Glomerular endothelial cell (primary cell): ENCODE data around the gene PRLR. TPM values are rescaled to one million over a fixed set of nuclear protein-coding genes. Genes with fewer than 3 reads are reported as not detected.

ENCODE experiments used
- DNase-seq: peaks from one replicate; pipeline ENCODE4 v3.0.0-alpha.2; 2011; ENCODE audit warnings: low read depth, low spot score; ENCODE audit errors: extremely low read depth
- total RNA-seq: library from RNA; depleted of rRNA; stranded (reverse); fragments of >200 nt; gene quantifications from 2 replicates; pipeline ENCODE4 v1.2.3, GENCODE V29; 2015

PRLR gene
- total RNA-seq, 1 donor from 2014 or later = not detected

DNA sequence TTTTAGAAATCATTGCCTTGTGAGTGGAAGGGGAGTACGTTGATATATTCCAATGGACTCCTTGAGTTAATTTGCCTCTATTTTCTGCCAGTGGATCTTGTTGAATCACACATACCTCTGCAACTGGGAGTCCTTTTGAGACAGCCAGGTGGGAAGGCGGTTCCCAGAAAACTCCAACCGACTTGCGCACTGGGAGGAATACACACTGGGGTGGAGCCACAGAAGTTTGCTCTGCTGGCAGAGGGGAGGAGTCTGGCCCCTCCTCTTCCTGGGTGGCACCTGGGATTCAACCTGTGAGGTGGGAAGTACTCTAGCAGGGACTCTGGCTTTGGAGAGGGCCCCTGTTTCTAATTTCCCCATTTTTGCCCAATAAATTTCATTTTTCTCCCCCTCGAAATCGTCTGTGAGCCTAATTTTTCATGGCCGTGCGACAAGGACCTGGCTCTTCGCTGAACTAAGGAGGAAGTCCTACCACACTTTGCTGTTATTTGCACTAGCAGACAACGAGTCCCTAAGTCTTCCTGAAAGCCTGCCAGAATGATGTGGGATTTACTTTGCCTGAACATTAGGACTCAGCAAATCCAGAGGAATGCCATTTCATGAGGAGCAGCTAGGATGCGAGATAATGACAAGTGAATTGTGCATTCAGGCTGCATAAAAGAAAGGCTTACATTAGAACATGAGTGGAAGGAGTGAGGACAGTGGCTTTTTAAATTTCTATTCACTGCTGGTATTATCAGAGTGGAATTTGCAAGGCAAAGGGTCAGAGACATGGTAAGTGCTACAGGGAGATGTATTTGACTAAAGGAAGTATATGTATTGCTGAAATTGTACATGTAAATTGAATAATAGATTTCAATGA lies 67.2 kb downstream of the PRLR start:
- DNase-seq = no peak

DNA sequence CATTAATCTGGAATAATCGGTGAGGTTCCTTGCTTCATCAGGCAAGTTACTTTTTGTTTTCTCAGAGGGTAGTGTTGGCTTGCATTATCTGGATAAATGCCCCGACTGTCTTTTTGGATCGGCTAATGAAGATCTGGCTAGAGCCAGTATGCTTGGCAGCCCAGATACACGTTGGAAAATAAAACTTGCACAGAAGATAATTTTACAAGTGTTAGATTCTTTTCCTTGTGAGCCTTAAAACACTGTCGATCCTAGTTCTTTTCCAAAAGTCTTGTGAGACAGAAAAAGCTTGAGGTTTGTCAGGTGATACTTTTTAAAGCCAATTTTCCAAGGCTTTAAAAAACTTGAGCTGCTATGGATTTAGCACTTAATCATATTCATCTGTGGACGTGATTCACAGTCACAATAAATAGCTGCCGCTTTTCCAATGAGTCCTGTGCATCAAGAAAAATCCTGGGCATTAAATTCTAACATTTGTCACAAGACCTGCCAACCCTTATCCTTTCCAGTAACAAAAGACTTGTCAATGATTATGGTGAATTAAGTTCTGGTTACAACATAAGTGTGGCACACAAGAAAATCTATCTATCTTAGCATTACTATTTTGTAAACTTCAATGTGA lies 68.5 kb downstream of the PRLR start:
- DNase-seq = no peak

DNA sequence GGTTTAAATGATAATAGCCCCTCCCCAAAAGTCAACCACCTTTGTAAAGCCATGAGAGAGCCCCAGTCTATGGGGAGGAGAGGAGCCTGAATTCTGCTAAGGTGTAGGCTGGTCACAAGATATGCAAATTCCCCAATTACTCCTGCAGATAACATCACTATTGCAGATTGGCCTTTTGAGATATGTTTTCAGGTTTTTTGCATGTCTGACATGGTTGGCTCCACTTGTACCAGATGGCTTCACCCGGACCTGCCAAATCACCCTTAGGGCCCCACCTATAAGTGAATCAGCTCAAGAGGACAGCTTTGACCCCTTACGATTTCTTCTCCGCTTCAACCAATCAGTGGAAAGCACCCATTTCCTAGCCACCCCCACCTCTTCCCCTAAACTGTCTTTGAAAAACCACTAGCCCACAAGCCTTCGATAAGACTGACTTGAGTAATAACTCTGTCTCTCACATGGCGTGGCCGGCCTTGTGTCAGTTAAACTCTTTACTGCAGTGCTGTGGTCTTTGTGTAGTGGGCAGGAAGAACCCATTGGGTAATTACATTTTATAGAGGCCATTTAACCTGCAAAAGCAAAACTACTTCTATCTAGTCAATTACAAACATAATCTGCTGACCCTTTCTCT lies 69.7 kb downstream of the PRLR start:
- DNase-seq = no peak

DNA sequence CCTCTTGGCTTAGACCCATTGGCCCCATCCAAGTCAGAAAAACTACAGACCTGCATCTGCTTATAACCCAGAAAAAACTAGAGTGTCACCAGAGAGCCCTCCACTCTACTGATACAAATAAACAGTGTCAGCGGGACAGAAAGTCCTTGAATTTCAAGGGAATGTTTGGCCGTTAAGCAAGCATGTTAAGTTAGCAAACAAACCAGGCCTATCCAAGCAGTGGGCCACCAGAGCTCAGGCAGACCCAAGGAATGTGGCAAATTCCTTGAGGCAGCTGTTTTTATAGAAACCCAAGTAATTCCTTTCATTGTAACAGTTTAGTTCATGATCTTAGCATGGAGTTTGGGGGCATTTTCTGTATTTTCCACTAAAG lies 70.9 kb downstream of the PRLR start:
- no peak for DNase-seq

DNA sequence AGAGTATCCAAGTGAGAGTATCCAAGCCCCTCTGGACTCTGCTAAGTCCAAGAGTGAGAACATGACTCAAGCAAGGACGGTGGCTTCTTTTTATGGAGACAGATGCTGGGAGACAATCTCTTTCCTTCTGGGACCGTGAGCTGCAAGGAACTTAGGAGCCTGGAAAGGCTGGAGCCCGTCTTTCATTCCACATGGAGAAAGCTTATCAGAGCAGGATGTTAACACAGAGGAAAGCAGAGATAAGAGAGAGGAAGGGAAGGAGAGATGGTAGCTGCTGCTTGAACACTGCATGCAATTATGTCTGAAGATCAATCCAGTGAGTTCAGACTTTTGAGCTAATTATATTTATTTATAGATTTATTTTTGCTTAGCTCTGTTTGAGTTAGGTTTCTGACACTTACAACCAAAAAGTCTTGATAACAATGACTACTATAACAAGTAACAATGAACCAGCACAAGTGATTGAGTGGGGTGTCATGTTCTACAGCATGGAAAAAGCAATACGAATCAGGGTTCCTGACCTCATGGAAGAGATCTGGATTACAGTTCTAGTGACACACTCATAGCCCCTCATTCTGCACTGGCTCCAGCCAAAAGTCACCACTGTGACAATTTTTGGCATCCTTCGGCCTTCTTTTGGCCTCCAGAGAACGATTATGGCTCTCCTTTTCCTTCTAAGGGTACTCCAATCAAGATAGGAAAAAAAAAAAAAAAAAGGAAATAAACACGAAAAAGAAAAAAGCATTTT lies 71.5 kb downstream of the PRLR start:
- no peak for DNase-seq

DNA sequence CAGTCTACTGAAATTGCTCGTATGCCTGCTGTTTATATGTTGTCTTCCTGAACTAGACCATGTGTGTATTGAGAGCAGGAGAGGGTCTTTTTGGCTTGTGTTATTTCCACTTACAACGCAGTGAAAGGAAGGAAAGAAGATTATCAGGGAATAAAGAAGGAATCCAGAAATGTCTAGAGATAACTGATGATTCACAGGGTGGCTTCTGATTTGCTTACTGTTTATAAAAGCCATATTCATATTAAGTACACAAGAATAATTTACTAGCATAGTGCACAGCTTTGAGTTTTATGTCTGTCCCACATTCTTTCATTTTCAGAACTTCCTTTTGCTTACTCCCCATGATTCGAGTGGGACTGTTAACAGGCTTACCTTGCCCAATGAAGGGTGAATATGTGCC lies 72.1 kb downstream of the PRLR start:
- DNase-seq = no peak

DNA sequence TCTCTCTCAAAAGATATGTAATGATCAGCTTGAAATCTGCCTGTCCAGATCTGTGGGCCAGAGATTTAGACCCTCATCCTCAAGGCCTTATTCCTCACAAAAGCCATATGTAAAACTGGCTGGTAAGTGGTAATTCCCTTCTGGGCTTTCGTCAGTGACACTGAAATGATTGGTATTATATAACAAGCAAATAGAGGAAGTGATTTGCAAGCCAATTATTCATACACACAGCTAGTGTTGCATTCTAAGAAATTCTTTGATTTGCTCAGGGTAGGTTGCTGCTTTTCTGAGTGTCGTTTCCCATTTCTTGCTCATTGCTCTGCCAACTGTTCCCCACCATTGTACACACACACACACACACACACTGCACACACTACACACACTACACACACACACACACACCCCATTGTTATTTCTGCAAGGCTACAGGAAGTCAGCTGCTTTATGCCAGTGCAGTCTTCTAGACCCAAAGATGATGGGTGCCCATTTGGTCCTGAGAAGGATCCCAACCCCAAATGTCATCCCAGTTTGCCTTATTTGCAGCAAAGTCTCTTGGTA lies 76.8 kb downstream of the PRLR start:
- no peak for DNase-seq

DNA sequence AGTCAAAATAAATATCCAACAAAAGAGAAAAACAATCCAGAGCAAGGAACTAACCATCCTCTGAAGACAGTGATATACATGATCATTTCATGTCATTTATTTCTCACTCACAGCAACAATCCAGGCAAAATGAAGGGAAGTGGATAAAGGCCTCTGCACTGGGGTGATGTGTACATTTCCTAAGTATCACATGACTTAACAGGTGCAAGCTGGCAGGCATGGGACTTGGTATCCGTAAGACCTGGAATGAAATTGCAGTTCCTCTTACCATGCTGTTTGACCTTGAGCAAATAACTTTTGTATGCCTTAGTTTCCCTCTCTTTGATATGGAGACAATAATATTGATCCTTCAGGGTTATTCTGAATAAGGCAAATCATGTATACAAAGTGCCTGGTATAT lies 77.6 kb downstream of the PRLR start:
- DNase-seq = no peak

DNA sequence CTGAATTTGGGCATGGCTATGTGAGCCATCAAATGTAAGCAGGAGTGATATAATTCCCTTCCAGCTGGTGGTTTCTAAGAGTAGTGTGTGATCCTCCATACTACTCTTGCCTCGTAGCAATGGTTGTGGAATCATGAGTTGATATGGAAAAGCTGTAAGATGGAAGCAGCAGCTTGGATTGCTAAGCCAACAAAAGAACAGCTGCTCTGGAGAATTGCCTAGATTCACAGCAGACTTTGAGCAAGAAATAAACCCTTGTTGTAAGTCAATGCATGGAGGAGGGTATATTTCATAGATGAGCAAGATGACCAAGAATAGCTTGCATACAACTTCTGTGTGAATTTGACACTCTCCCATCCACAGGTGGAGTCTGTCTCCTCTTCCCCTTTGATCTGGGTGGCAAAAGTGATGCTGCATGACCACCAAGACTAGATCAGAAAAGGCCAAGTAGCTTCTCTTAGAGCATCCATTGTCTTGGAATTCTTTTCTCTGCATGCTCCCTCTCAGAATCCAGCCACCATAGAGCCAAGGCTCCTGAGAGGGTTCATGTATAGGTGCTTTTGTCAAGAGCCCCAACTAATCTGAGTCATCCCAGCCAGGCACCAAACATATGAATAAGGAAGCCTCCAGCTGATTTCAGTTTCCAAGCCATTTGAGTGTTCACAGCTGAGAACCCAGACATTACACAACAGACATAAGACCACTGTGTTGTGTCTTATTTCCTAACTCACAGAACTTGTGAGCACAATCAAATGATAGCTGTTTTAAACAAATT lies 79.0 kb downstream of the PRLR start:
- no peak for DNase-seq

DNA sequence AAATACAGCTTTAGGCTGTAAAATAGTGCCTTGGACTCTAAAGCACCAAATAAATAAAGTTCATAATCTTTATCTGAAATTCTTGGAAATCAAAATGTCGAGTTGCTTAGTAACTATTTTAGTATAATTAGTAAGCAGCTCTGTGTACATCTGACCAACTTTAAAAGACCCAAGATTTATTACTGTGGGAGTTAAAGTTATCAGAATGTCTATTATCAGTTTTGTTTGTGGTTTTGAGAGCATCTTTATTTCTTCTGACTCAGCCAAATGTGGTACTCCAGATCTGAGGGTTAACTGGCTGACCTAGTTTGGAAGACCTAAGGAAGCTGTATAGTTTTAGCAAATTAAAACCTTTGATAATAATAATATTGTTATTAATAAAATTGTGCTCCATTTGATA lies 81.2 kb downstream of the PRLR start:
- no peak for DNase-seq

DNA sequence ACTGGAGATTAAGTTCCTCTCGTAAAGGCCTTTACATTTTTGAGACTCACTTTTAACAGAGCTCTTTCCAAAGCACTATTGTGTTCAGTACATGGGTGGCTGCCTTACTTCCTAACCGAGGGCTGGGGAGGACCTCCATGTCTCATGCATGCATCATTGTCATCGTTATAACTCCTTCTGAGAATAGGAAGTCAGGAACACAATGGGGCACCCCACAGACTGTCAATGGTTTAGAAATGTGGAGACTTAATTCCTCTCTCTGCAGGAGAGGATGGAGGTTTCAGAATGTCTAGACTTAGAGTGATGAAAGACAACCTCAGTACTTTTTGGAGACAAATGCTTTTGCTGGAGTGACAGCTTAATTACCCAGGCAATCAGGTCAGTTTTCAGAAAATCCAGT lies 83.9 kb downstream of the PRLR start:
- no peak for DNase-seq

DNA sequence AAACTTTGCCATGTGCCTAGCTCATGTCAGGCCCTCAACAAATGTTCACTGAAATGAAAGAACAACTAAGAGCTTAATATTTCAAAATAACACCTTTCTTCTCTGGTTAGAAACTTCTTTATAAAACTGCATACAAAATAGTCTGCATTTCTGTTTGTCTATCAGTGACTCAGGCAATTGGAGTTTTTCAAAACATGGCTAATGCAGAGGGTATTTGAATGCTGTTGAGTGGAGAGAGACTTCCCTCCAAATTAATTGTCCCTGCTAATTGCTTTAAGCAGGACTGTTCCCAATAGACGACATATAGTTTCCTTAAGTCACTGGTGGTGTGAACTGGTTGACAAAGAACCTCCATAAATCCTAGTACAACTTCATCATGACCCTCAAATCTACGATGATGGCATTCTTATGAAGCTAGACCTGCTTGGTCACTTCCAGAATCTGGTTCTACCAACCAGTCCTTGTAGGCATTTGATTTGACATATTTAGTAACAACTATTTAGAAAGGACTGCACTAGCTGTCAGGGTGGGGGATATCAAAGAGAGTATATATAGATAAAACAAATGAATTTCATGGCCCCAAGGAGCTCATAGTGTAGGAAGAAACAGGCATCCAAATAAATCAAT lies 84.5 kb downstream of the PRLR start:
- no peak for DNase-seq

DNA sequence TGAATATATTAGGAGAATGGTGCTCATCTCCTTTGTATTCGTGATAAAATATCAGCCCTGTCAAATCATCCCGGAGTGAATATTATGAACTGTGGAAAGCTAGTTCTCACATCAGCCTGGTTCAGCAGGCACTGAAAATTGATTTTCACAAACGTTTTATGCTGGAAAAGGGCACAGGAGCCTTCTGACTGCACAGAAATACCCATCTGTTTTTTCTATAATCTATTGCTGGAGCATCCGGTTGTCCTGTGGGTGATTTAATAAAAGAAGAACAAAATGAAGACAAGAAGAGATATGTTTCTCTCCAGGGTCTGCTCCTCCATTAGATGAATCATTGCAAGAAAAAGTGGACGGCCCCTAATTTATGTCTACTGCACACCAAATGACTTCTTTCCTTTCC lies 85.3 kb downstream of the PRLR start:
- no peak for DNase-seq

DNA sequence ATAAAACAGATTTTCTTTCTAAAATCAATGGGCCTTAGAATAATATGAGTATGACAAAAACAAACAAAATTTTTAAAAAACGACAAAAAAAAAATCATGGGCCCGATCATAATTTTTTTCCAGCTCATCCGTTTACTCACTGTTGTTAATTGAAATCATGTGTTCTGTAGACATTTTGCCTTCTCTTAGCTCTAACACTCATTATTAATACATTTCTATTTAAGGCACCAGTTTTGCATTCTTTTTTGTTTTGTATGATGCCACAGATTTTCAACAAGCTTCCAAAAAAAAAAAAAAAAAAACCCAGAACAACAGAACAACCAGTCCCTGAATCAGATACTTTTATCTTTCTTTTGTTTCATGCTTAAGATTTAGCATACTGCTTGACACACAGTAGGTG lies 86.4 kb downstream of the PRLR start:
- DNase-seq = no peak

DNA sequence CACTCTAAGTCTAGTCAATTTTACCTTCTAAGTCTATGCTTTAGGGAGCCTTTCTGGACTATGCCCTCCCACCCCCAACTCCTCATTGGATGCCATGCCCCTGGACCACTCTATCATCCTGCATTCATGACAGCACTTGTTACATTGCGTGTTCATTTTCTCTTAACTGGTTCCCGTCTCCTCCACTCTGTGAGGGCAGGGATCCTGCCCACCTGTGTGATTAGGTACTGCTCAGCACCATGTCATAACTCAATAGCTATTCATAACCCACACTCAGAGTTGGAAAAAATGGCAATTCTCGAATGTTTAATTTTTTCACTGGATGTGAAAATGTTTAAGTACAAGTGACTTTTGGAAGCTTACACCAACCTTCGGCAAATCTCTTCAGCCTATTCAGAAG lies 88.5 kb downstream of the PRLR start:
- no peak for DNase-seq

DNA sequence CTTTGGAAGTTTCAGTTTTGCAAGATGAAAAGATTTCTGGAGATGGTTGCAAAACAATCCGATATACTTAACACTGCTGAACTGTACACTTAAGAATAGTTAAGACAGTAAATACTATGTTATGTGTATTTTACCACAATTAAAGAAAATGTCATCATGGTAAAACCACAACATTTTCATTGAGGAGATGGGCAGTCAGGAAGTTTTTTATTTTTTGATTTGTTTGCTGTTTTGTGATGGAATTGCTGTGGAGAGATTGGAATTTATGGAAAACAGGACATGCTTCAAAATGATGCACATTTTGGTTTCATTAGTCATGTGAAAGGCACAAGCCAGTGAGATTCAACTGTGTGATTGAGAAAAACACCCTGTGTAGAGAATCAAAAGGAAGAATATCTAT lies 92.1 kb downstream of the PRLR start:
- DNase-seq = no peak

DNA sequence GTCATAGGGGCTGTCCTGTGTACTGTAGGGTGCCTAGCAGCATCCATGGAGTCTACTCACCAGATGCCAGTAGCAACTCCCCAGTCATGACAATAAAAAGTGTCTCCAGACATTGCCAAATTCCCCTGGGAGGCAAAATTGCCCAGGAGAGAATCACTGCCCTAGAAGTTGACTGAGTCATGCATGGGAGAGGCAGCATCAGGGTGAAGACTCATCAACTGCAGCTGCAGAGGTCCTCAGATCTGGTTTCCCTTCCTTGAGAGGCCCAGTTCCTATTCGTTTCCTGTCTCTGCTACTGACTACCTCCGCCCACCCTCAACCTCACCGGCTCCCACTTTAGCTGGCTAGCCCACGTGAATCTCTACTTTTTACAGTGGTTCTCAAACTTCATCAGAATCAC lies 93.9 kb downstream of the PRLR start:
- no peak for DNase-seq

DNA sequence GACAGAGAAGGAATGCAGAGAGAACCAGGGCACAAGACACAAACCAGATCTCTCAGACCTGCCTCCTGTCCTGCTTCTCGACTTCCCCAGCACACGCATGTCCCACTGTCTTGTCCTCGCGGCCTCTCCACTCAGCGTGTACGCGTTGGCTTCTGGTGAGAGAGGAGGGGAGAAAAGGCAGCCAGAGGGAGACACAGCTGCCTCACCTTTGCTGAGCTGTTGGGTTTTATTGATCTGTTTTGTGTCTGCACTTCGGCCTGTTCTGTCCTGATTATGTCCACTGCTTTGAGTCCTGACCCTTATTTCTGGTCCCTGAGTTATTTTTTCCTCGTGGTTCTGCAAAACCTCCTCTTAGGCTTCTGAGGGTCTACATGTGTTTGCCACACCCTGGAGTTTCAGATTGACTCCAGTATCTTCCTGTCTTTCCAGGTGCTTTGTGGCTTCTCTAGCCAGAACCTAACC lies 95.0 kb downstream of the PRLR start:
- DNase-seq = no peak

DNA sequence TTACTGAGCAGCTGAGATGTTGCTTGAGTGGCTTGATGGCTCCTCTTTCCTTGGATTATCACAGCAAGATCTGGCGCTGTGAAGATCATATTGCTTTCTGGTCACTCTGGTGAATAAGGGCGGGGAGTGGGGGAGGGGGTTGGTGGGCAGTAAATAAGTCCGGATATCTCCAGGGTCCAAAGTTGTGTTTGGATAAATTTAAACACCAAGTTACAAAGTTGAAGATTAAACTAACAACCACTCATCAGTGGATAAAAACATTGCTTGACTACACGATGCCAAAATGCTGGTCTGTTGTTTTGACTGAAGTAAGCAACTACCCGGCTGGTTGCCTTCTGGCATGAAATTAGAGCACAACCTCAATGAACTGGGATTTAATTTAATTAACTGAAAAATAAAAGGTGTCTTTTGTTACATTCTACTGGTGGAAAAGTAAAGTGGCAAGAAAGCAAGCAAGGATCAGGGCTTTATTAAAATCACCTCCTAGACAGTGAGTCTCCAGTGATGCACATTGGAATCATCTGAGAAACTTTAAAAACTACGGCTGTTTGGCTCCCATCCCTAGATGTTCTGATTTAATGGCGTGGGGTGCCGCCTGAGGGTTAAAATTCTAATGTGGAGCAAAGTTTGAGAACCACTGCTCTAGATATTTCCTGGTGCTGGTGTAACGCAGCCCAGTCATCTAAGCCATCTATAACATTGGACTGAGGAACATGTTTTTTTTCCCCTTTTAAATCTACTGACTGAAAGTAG lies 95.8 kb downstream of the PRLR start:
- DNase-seq = no peak
